GM18907 (cell line): ENCODE data around the gene SCLT1.
"Not testable (repeated sequence)": the region's sequence is repeated elsewhere in the genome, so short reads cannot be mapped to it uniquely, and the experiment has no call there.

Source experiments
- ATAC-seq: cut with Tn5 transposase; IDR thresholded peaks from one replicate; pipeline ENCODE4 v1.9.1; 2021; ENCODE audit warnings: mild to moderate bottlenecking, moderate library complexity; ENCODE audit not compliant: unreplicated experiment

Gene SCLT1

DNA sequence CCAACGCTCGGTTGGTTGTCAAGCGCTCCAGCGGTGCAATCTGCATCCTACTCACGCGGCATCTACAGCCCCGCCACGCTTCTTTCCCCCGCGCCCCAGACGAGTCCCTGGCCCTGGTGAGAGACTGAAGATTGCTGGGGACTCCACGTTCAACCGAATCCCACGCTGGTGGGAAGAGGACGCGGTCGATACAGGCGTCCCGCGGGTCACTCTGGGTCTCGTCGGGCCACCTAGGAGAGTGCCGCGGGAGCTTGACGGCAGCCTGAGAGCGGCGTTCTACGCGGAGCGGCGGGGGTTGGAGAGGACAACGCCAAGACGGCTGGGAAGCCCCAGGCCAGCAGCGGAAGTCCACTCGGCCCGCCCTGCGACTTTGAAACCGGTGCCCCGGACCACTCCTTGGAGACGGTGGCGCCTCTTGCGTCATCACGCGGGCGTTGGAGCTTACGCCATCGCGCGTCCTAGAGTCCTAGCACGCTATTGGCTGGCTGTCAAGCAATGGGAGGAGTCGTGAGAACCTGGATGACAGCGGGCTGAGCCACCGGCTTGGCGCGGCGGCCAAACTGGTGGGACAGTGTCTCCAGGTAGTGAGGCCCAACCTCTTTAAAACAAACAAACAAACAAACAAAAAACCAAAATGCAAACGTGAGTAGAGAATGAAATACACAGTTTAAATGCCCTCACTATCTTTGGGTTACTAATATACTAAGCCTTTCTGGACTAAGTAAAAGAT is at the start of gene SCLT1:
Gene SCLT1, minus strand, starts transcription at position 349 of the 730 bp plus-strand sequence. CDS start 436 bp downstream, outside the sequence.
- peak; percentile 97 for ATAC-seq

DNA sequence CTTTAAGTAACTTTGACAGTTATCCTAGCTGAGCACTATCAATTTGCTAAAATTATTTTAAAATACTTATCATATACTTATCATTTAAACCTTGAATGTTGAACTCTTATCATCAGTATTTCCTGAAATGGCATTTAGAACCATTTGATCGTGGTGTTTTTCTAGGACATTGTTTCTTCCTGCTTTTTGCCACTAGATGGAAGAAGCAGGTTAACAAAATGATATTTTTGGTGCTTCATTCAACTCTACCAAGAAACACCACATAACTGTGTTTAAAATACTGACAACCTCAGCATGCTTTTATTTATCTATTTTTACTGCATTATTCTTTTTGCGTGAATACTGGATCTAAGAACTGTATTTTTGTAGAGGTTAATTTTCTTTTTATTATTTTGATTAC is 47.2 kb upstream of the SCLT1 start:
- ATAC-seq: no peak

DNA sequence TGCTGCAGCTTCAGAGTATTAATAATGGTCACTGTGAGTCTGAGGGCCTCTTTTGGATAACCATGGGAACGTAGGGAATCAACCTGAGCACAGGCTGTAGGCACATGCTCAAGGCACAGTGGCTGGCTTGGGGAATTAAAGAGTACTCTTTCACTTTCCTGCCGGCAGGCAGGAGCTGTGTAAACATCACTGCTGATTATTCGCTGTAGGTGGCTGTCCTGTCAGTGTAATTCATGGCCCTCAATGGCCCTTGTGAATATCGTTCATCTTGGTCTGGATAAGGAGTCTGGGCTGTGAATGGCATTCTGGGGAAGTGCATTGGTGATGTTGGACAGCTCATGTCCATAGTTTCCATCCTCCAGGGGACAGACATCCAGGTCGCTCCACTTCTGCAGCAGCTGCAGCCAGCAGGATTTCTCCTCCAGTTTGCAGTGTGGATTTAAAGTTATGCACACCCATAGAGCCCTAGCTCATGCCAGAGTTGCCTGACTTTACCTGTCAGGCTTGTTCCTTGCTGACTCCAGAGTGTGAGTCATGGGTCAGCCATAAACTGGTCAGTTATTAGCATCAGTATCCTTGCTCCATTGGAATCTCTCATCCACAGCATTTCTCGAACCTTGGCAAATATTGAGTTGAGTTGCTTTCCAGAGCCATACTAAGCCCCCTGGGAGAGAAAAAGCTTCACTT is 45.6 kb upstream of the SCLT1 start:
- no peak for ATAC-seq

DNA sequence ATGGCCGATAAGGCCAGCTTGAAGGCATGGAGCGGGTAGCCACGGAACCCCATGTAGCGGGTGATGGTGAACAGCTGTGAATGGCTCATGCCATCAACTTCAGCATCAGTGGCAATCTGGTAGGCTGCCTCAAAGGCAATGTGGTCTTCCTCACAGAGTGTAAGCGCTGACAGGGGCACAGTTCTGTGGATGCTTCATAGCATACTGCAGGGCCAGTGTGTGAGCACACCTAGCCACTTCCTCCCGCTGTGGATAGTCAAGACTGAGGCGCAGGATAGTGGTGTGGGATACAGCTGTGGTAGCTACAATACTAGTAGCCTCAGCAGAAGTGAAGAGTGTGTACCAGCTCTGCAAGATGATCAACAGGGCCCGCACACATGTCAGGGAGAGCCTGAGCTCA is 43.1 kb upstream of the SCLT1 start:
- no peak for ATAC-seq

DNA sequence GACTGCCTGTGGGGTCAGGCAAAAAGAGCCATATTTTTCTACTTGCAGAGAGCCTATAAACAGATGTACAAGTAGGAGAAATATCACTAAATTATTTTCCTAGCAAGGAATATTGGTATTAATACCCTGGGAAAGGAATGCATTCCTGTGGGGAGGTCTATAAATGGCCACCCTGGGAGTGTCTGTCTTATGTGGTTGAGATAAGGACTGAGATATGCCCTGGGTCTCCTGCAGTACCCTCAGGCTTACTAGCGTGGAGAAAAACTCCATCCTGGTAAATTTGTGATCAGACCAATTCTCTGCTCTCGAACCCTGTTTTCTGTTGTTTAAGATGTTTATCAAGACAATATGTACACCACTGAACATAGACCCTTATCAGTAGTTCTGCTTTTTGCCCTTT is 38.0 kb upstream of the SCLT1 start:
- no peak for ATAC-seq

DNA sequence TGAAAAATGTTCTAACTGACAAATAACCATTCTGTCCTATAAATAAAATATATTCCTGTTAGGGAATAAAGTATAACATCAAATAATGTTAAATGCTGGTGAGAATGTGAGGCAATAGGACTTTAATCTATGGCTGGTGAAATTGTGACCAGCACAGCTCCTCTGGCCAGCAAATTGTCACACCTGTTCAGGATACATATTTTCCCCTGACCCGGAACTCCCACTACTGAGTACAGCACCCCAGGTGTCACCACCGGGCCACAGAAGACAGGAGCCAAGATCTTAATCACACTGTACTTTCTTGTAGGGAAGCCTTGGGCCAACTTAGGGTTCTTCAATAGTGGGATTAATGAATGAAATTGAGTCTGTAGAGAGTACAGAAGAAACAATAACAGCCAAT is 35.8 kb upstream of the SCLT1 start:
- ATAC-seq: no peak

DNA sequence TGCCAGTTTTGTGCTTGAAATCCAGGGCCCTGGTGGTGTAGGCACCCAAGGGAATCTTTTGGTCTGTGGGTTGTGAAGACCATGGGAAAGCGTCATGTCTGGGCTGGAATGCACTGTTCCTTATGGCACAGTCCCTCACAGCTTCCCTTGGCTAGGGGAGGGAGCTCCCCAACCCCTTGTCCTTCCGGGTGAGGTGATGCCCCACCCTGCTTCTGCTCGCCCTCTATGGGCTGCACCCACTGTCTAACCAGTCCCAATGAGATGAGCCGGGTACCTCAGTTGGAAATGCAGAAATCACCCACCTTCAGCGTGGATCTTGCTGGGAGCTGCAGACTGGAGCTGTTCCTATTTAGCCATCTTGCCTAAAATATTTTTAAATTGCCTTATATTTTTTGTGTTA is 33.3 kb upstream of the SCLT1 start:
- ATAC-seq: not testable (repeated sequence)

DNA sequence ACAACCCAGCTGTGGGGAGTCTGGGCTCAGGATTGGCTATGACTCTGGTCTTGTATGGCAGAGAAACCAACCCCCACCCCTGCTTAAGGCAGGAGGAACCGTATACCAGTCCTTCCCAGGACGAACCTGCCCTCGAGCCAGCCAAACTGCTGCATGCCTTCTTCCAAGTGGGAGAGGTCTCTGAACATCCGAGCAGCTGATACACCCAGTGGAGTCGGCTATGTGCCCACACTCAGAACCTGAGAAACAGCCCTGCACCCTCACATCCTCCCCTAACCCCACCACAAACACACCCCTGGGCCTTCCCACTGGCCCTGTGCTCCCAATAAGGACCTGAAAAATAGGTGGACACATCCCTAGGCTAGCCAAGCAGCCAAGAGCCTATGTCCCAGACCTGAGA is 24.4 kb upstream of the SCLT1 start:
- ATAC-seq: no peak

DNA sequence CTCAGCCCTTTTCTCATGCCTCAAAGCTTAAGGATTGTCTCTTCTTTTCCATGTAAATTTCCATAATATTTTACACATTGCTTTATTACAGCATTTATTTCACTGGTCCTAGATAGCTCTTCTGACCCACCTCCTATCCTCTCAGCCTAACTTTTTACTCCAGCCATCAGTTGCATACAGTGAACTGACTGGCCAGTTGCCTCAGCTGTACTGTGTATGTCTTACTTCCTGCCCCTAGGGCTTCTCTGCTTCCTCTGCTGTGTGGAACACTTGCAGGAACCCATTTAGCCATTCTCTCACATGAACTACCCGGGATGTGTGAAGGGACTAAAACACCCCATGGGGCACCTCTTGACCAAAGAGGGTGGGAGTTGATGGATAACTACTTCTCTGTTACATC is 20.6 kb upstream of the SCLT1 start:
- ATAC-seq: no peak

DNA sequence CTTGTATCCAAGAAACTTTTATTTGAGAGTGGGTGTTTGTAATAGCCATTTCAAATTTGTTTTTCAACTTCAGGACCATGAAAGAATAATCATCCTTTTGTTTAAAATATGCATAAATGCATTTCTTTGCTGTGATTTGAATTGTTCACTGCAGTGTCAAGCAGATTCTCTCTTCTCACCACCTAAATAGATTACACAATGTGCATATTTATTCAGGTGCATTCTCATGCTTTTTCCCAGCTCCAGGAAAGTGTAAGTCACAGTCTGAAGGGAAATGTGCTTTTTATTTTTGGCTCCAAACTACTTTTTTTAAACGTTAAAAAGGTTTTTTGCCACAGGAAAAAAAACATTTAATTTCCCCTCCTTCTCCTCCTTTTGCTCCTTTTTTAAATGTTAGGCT is 20.1 kb upstream of the SCLT1 start:
- no peak for ATAC-seq

DNA sequence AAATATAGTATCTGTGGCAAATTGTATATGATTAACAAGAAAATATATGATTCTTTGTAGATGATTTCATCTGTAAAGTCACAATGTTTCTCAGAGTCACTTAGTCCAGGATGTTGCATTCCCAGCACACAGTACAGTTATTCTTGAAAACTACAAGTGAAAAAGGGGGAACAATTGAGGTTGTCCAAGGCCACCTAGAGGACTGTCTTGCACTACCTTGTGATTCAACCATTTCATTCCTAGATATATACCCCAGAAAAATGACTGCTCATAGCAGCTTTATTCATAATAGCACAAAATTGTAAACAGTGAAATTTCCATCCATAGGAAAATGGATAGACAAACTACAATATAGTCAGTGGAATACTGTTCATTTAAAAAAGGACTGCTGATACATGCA is 18.6 kb upstream of the SCLT1 start:
- ATAC-seq: no peak

DNA sequence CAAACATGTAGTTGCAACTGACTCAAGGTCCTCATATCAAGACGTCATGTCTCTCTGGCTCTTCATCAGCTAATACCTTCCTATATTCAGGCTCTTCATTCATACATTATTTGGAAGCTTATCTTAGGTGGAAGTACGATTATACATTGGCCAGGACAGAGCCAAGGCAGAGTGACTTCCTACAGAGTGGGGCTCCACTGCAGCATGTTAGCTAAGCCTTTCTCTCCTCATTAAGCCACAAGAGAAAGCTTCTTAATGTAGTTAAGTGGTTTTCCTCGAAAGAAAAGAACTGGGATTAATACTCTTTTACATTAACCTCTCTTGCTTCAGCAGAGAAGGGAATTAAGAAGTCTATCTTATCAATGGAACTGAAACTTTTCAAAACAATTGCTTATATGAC is 17.6 kb upstream of the SCLT1 start:
- no peak for ATAC-seq

DNA sequence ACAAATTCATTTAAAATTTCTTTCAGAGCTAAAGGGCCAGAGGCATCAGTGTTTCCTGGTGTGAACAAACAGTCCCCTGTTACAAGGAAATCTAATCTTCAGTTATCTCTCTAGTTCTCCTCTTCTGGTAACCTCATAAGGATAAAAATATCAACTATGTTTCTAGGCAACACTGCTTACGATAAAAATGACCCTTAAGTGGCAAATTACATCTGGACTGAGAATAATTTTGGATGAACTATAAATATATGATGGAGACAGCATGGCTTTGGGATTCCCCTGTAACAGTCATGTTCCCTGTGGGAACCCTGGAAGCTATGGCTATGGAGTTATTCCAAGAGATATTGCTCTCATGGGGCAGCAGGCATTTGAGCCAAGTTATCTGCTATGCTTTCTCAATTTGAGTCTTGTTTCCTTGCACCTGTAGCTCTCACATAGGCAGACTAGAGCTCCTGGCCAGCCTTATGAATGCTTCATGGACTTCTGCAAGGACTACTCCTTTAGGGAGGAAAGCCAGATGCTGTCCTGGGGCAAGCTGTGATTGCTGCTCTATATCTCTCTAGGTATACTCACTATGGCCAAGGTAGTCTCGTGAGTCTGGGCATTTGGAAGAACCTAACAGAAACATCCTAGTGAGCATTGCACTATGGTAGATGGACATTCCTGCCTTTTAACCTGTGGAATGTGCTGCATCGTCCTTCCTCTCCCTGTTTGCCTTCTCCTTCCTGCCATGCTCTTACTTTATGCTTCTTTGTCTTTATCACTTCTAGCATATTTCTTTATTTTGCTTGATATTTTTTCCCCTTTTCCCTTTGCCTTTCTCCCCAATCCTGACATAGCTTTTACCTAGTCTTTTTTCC is 16.9 kb upstream of the SCLT1 start:
- ATAC-seq: no peak

DNA sequence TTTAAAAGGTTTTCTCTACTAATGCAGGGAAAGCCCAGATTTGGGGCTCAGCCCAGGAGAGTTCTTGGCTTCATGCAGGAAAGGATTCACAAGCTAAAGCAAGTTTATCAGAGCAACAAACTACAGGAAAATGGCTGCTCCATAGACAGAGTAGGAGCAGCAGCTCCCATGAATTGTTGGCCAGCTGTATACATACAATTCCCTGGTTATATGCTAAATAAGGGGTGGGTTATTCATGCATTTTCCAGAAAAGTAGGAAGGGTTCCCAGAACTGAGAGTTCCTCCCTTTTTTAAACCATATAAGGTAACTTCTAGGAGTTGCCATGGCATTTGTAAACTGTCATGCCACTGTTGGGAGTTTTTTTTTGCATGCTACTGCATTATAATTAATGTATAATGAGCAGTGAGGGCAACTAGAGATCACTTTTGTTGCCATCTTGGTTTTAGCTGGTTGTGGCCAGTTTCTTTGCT is 5.2 kb upstream of the SCLT1 start:
- no peak for ATAC-seq

DNA sequence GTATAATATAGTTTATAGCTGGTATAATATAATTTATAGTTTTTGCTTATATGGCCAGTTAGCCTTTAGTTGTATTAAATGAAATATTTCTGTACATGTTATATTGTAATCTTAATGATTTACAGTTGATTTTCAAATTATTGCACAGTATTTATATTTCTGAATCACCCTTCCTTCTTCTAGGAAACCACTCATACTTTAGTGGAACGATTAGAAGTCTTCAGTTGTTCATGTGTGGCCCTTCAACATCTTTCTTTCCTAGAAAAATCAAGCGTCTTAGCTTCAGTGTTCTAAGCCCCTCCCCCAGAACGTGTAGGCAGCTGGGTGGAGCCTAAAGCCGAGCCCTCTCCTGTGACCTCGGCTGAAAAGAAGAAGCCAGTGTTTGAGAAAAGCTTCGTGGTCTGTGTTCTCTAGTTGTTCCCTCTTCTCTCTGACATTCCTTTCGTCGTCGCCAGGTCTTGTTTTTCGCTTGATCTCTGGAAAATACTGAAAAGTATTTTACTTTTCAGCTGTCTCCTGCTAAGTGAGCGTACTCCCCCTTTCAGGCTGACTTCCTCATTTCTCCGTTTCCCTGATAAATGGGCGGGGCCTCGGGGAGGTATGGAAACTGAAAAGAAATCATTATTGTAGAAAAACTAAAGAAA is 2.6 kb upstream of the SCLT1 start, which contains the start of gene C4orf33:
Gene C4orf33, plus strand, starts transcription at position 342 of the 644 bp plus-strand sequence. CDS start 6,459 bp downstream, outside the sequence.
- ATAC-seq: peak; percentile 52

DNA sequence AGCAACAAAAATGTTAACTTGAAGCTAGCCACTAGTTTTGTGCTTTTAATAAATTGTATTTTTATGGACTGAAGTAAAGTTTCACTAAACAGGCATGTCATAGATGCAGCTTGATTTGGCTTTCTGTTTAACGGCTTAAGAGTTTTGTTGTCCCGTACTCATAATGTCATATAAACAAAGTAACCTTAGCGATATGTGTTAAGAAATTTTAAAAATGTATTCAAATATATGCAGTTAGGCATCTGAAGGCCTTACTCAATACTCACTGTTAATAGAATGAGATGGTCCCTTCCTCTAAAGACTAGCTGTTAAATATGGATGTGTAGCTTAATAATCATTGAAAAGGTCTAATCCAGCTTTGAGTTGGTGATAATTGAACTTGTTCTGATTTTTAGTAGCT is 1.0 kb upstream of the SCLT1 start:
- no peak for ATAC-seq

DNA sequence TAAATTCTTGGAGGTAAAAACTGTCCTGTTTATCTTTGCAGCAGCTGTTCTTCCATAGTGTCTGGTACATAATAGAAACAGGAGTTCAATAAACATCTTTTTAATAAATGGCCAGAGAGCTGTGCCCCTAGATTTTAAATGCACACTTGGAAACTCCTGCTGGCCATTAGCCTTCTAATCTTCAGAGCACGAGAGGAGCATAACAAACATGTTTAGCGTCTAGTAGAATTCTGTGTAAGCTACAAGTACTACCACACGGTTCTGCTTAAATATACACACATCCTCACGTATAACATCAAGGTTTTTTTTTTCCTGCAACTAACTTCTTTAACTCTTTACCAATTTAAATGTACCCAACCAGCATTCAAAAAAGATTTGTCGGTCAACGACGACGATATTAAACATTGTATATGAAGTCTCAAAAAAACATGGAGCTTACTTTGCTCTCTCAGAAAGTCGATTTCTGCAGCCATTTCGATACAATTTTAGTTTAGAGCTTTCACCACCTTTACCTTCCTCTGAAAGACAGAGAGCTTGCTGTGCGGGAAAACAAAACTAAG is 628 bp downstream of the SCLT1 start:
- ATAC-seq: no peak

DNA sequence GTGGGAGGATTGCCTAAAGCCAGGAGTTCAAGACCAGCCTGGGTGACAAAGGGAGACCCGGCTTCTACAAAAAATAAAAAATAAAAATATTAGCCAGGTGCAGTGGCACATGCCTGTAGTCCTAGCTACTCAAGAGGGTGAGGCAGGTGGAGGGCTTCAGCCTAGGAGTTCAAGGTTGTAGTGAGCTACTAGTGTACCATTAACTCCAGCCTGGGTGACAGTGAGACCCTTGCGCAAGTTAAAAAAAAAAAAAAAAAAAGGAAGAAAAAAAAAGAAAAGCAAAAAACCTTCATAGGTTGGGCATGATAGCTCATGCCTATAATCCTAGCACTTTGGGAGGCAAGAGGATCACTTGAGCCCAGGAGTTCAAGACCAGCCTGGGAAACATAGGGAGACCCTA is 5.8 kb downstream of the SCLT1 start:
- ATAC-seq: no peak

DNA sequence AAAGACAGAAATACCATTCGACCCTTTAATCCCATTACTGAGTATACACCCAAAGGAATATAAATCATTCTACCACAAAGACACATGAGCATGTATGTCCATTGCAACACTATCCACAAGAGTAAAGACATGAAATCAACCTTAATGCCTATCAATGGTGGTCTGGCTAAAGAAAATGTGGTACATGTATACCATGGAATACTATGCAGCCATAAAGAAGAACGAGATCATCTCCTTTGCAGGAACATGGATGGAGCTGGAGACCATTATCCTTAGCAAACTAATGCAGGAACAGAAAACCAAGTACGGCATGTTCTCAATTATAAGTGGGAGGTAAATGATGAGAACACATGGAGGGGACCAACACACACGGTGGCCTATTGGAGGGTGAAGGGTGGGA is 7.9 kb downstream of the SCLT1 start:
- ATAC-seq: no peak

DNA sequence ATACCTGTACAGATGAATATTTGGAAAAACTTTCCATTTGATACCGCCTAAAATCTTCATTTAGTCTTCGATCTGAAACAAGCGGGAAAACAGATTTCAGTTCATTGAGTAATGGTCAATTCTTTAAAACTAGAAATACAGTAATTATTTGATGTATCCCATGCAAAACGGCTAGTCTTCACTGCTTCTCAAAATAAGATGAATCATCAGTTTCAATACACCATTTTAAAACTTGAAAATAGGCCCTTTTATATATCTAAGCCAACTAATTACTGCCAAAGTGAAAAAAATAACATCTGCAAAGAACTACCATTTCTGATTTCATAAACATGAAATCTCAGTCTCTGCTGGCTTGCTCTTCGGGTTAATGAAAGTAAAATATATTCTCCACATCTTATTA is 11.0 kb downstream of the SCLT1 start:
- ATAC-seq: no peak

DNA sequence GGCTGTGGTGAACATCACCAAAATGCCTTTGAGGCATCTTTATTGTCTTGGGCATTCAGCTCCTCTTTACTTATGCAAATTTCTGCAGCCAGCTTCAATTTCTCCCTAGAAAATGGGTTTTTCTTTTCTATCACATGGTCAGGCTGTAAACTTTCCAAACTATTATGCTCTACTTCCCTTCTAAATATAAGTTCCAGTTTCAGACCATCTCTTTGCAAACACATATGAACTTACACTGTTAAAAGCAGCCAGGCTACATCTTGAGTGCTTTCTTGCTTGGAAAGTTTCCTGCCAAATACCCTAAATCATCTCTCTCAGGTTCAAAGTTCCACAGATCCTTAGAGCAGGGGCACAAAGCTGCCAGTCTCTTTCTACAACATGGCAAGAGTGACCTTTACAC is 13.2 kb downstream of the SCLT1 start:
- ATAC-seq: no peak
